ENCODE data around the gene ZNF407.

DNA sequence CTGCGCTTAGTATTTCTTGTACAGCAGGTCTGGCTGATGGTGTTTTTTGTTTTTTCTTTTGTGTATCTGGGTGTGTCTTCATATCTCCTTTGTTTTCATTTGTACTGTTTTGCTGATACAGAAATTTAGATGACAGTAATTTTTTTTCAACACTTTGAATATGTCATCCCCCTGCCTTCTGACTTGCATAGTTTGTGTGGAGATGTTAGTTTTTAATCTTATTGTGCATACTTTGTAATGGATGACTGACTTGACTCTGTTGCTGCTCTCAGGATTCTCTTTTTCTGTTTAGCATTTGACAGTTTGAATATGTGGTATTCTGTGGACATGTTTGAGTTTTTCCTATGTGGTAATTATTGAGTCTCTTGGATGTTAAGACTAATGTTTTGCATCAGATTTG, 161.3 kb downstream of the ZNF407 start:
- TF ChIP-seq CTCF (IDR thresholded peaks at IDR 0.05) (no peak), POLR2A (IDR thresholded peaks at IDR 0.05) (no peak)

Measured in adrenal gland (tissue), 5 donors.